B cell (primary cell): ENCODE measurements around the gene CCL28. TPM values are rescaled to one million over a fixed set of nuclear protein-coding genes. Genes with fewer than 3 reads are reported as not detected.

Source experiments
- ATAC-seq: fragments of 200-7000 bp; cut with Tn5 transposase; one replicate; pipeline ENCODE4 v1.10.0; 2021; ENCODE audit warnings: low read depth, mild to moderate bottlenecking, moderate number of reproducible peaks, moderate library complexity
- CTCF ChIA-PET: fragments of 350-600 bp; sonication (Branson Sonifier 250); formaldehyde crosslinking; loops from one replicate; lab custom pipeline; 2021; ENCODE audit warnings: antibody characterized with exemption, inconsistent platforms; lab: Charles Lee
- POLR2A ChIA-PET: fragments of 350-600 bp; sonication (Branson Sonifier 250); formaldehyde crosslinking; loops from one replicate; lab custom pipeline; 2021; ENCODE audit warnings: antibody characterized with exemption; lab: Charles Lee
- DNase-seq: peaks from one replicate; pipeline ENCODE4 v3.0.0; 2013
- H2AFZ ChIP-seq: 2 replicates; pipeline ENCODE4 v1.6.1; 2012; ENCODE audit warnings: mild to moderate bottlenecking, low read depth, low read length; ENCODE audit not compliant: insufficient read depth, poor library complexity, severe bottlenecking
- H3K27ac ChIP-seq, 2 donors: 1 replicate in 1 of 2; 2 replicates in 1 of 2; pipeline ENCODE4 v1.5.1; 2012 to 2013; ENCODE audit warnings: low read length in 2 of 2, mild to moderate bottlenecking in 2 of 2, moderate library complexity in 1 of 2
- H3K27me3 ChIP-seq, 4 experiments: fragments of 200-600 bp in 1 of 4; sonication (generic) in 1 of 4; replicated peaks in 1 of 4; 1 replicate in 2 of 4; 2 replicates in 2 of 4; pipeline versions ENCODE4 v1.6.1 to v1.7.0; 2013 to 2016; ENCODE audit warnings: low read length in 3 of 4, mild to moderate bottlenecking in 2 of 4, mixed read lengths in 1 of 4, moderate library complexity in 1 of 4; ENCODE audit not compliant: insufficient read depth in 4 of 4, control insufficient read depth in 3 of 4; ENCODE audit errors: control extremely low read depth in 1 of 4
- H3K36me3 ChIP-seq, 2 experiments: replicated peaks in 1 of 2; 1 replicate in 1 of 2; 2 replicates in 1 of 2; pipeline versions ENCODE4 v1.6.1 to v1.7.1; 2013; ENCODE audit warnings: low read length in 1 of 2; ENCODE audit not compliant: insufficient read depth in 2 of 2, control insufficient read depth in 1 of 2; ENCODE audit errors: control extremely low read depth in 1 of 2, extremely low read depth in 1 of 2
- H3K4me1 ChIP-seq, 2 donors: fragments of 200-600 bp in 1 of 2; sonication (generic) in 1 of 2; 1 replicate in 1 of 2; 2 replicates in 1 of 2; pipeline versions ENCODE4 v1.5.1 to v1.6.1; 2013 to 2017; ENCODE audit warnings: low read length in 2 of 2; ENCODE audit not compliant: control insufficient read depth in 2 of 2, insufficient read depth in 2 of 2
- H3K4me2 ChIP-seq: replicated peaks from 2 replicates; pipeline ENCODE3; 2012; ENCODE audit warnings: mild to moderate bottlenecking, low read depth, low read length; ENCODE audit not compliant: poor library complexity, severe bottlenecking
- H3K4me3 ChIP-seq, 5 experiments: fragments of 200-600 bp in 1 of 5; sonication (generic) in 1 of 5; 1 replicate in 3 of 5; 2 replicates in 2 of 5; pipeline versions ENCODE4 v1.5.1 to v1.7.0; 2011 to 2016; ENCODE audit warnings: low read length in 4 of 5, mild to moderate bottlenecking in 4 of 5, low read depth in 2 of 5, control low read depth in 1 of 5, moderate library complexity in 1 of 5; ENCODE audit not compliant: insufficient read depth in 1 of 5; ENCODE audit errors: control extremely low read depth in 1 of 5, extremely low read depth in 1 of 5
- H3K79me2 ChIP-seq: fragments of 200-600 bp; sonication (generic); one replicate; pipeline ENCODE4 v1.6.0; 2016; ENCODE audit warnings: low read length; ENCODE audit not compliant: control insufficient read depth, insufficient read depth
- H3K9ac ChIP-seq: fragments of 200-600 bp; sonication (generic); 2 replicates; pipeline ENCODE4 v1.6.1; 2017; ENCODE audit warnings: mild to moderate bottlenecking, low read length, moderate library complexity
- H3K9me3 ChIP-seq, 3 donors: one replicate each; pipeline versions ENCODE4 v1.6.1 to v1.7.1; 2013; ENCODE audit warnings: low read length in 2 of 3; ENCODE audit not compliant: control insufficient read depth in 2 of 3, insufficient read depth in 1 of 3; ENCODE audit errors: control extremely low read depth in 1 of 3
- H4K20me1 ChIP-seq: 2 replicates; pipeline ENCODE4 v1.6.0; 2012; ENCODE audit warnings: mild to moderate bottlenecking, low read length; ENCODE audit not compliant: insufficient read depth, control insufficient read depth, poor library complexity, severe bottlenecking
- H3K27ac Mint-ChIP-seq: one replicate; pipeline ENCODE4 v1.8.0; 2021; ENCODE audit warnings: mixed read lengths
- H3K27me3 Mint-ChIP-seq: one replicate; pipeline ENCODE4 v1.8.0; 2021; ENCODE audit warnings: mixed read lengths
- H3K4me1 Mint-ChIP-seq: one replicate; pipeline ENCODE4 v1.8.0; 2021; ENCODE audit warnings: mixed read lengths
- H3K4me3 Mint-ChIP-seq: one replicate; pipeline ENCODE4 v1.8.0; 2021; ENCODE audit warnings: mixed read lengths
- H3K9me3 Mint-ChIP-seq: one replicate; pipeline ENCODE4 v1.8.0; 2022; ENCODE audit warnings: mixed read lengths; ENCODE audit not compliant: insufficient read depth
- CTCF ChIP-seq: fragments of 200-600 bp; IDR thresholded peaks from one replicate; pipeline ENCODE4 v1.8.0; 2022; ENCODE audit warnings: antibody characterized with exemption, mild to moderate bottlenecking
- EZH2 ChIP-seq: IDR thresholded peaks from 2 replicates; pipeline ENCODE4 v1.6.1; 2012; ENCODE audit warnings: borderline replicate concordance, low read depth, mild to moderate bottlenecking, moderate library complexity, low read length; ENCODE audit not compliant: insufficient read depth, poor library complexity, severe bottlenecking
- WGBS: methylation state at CpG from one replicate; pipeline ENCODE4 v1.1.5; 2013; ENCODE audit warnings: missing lambda C conversion rate; ENCODE audit not compliant: insufficient coverage; 5-methylcytosine and 5-hydroxymethylcytosine counted together
- intact Hi-C: fragments of 100-400 bp; cut with micrococcal nuclease; formaldehyde crosslinking; loops from one replicate; pipeline ENCODE4 v1.10.0; 2022
- polyA plus RNA-seq: library from polyadenylated mRNA; depleted of rRNA; stranded (reverse); fragments of >200 nt; gene quantifications from 2 replicates; pipeline ENCODE4 v1.2.3, GENCODE V29; 2012
- total RNA-seq, 2 donors: library from RNA; stranded (reverse); fragments of 120-200 nt in 1 of 2; gene quantifications; 1 replicate in 1 of 2; 2 replicates in 1 of 2; pipeline versions ENCODE4 v1.2.3 to v1.2.4, GENCODE V29; 2013 to 2022

Gene CCL28
- total and polyA plus RNA-seq, 2 donors (not counting 1 experiment from before 2014, with no cell fraction given) = 18.6 to 18.7 TPM

- Histone ChIP-seq H3K4me1 (no peaks in the 10 kb centered on the region), H3K79me2 (no peaks in the 10 kb centered on the region), H3K4me3 (no peak overlapping the region), H3K4me2 (no peak overlapping the region), H4K20me1 (no peaks in the 10 kb centered on the region), H2AFZ (no peak overlapping the region), H3K9ac (no peak overlapping the region), H3K9me3 (peaks cover 0 to 3% (median 0%) of the 10 kb centered on the region in 3 donors), H3K27ac (no peak overlapping the region), H3K27me3 (no peaks in the 10 kb centered on the region), H3K36me3 (no peaks in the 10 kb centered on the region)
- ATAC-seq (no peak), DNase-seq (no peak)
- Mint-ChIP-seq H3K27ac (no peak overlapping the region), H3K9me3 (no peaks in the 10 kb centered on the region), H3K27me3 (no peaks in the 10 kb centered on the region), H3K4me1 (no peaks in the 10 kb centered on the region), H3K4me3 (no peak overlapping the region)
- WGBS = no CpG with 5 or more reads among the region's 3 CpGs
- no peak for TF ChIP-seq CTCF
- TF ChIP-seq EZH2 = no peak
- intact Hi-C loops = no loop called here
- ChIA-PET CTCF (no interaction called here), POLR2A (no interaction called here)
Observed at GRCh38 chr5:43432486-43433375, 20.5 kb upstream of the CCL28 start.

- ChIA-PET POLR2A (no interaction called here), CTCF (interaction anchor here (0.7 to 1.0 kb wide), 2 partner anchors 40 to 860 kb away, joined by 3 to 5 read pairs; no protein-coding TSS in a partner anchor)
- Histone ChIP-seq H3K27ac (no peak overlapping the region), H3K27me3 (no peaks in the 10 kb centered on the region), H3K9ac (no peak overlapping the region), H3K36me3 (no peaks in the 10 kb centered on the region), H3K9me3 (no peaks in the 10 kb centered on the region), H3K79me2 (no peaks in the 10 kb centered on the region), H3K4me2 (no peak overlapping the region), H4K20me1 (no peaks in the 10 kb centered on the region), H3K4me1 (no peaks in the 10 kb centered on the region), H3K4me3 (no peak overlapping the region), H2AFZ (no peak overlapping the region)
- Mint-ChIP-seq H3K27me3 (no peaks in the 10 kb centered on the region), H3K27ac (no peak overlapping the region), H3K9me3 (no peaks in the 10 kb centered on the region), H3K4me3 (no peak overlapping the region), H3K4me1 (no peaks in the 10 kb centered on the region)
- no peak for TF ChIP-seq CTCF
- TF ChIP-seq EZH2 = no peak
- 93% methylated on average over 2 of the region's 2 CpGs for WGBS
- DNase-seq (no peak), ATAC-seq (no peak)
- intact Hi-C loops = no loop called here
Observed at GRCh38 chr5:43429706-43430105, 17.5 kb upstream of the CCL28 start.
